H1 (cell line): Measurements from ENCODE around the gene PRDM2. TPM values are rescaled to one million over a fixed set of nuclear protein-coding genes. Genes with fewer than 3 reads are reported as not detected.

Experiments used
- BCL11A ChIP-seq, 2 experiments: IDR thresholded peaks; one replicate each; pipeline ENCODE4 v1.6.1; 2011; ENCODE audit warnings: low read depth in 2 of 2, low read length in 2 of 2, mild to moderate bottlenecking in 2 of 2
- CHD7 ChIP-seq: fragments of 300-600 bp; sonication (generic); IDR thresholded peaks from 2 replicates; pipeline ENCODE4 v1.7.1; 2012; ENCODE audit warnings: low read length, moderate library complexity, mild to moderate bottlenecking, inconsistent platforms; ENCODE audit not compliant: insufficient replicate concordance
- NANOG ChIP-seq: IDR thresholded peaks from 2 replicates; pipeline ENCODE4 v1.6.1; 2011; ENCODE audit warnings: low read length, low read depth, mild to moderate bottlenecking, inconsistent platforms; ENCODE audit not compliant: insufficient read depth, poor library complexity, severe bottlenecking
- RXRA ChIP-seq: IDR thresholded peaks from 2 replicates; pipeline ENCODE4 v1.6.1; 2011; ENCODE audit warnings: low read depth, mild to moderate bottlenecking, low read length, moderate library complexity; ENCODE audit not compliant: insufficient read depth
- polyA plus RNA-seq, 7 experiments: library from polyadenylated mRNA; depleted of rRNA in 3 of 7; stranded (reverse) in 5 of 7; unstranded in 2 of 7; fragments of >200 nt in 5 of 7; fragments of 200-250 nt in 2 of 7; gene quantifications; 1 replicate in 5 of 7; 2 replicates in 1 of 7; 4 replicates in 1 of 7; pipeline versions ENCODE4 v1.2.1 to v1.2.3, GENCODE V29; 2011 to 2013; ENCODE audit warnings: missing spikeins in 2 of 7, mixed read lengths in 2 of 7
- total RNA-seq: library from RNA; stranded (reverse); fragmentation: NEBNext Ultra II Directional; extraction: Animal tissue kit (Norgen Biotek cat#: 25700); gene quantifications from 2 replicates; pipeline ENCODE4 v1.2.1, GENCODE V29; 2021

The PRDM2 gene
- total and polyA plus RNA-seq, 2 of the 8 experiments (the other 6 are each of a cell fraction or from before 2014, with no cell fraction given) = 5.8 to 21.2 TPM

GRCh38 chr1:13812456-13813397 lies 112.7 kb downstream of the PRDM2 start (continued):
- TF ChIP-seq CHD7 (no peak), RXRA (no peak), NANOG (no peak), BCL11A (IDR thresholded peaks at IDR 0.05; ENCODE audit: low read depth in 2 of 2, low read length in 2 of 2) (no peak)
